Sigmoid colon (tissue), 4 donors: ENCODE data around the gene CDHR5.

Experiments
- CTCF ChIP-seq, 4 experiments: fragments of 450-650 bp in 3 of 4; fragments of 200-600 bp in 1 of 4; IDR thresholded peaks; one replicate each; pipeline ENCODE4 v1.5.1; 2016 to 2019; ENCODE audit warnings: antibody characterized with exemption in 4 of 4, mild to moderate bottlenecking in 3 of 4, moderate library complexity in 2 of 4
- EP300 ChIP-seq, 4 donors: sonication (generic); formaldehyde crosslinking; IDR thresholded peaks; one replicate each; pipeline ENCODE4 v1.6.1; 2017; ENCODE audit warnings: antibody characterized with exemption in 4 of 4
- POLR2A ChIP-seq, 2 donors: fragments of 450-650 bp; IDR thresholded peaks; one replicate each; pipeline ENCODE4 v1.6.1; 2016; ENCODE audit warnings: antibody characterized with exemption in 2 of 2, mild to moderate bottlenecking in 2 of 2, moderate library complexity in 2 of 2
- POLR2AphosphoS5 ChIP-seq, 4 donors: sonication (generic); formaldehyde crosslinking; IDR thresholded peaks; one replicate each; pipeline ENCODE4 v1.6.1; 2017; ENCODE audit warnings: antibody characterized with exemption in 4 of 4

GRCh38 chr11:567629-568292 lies 57.0 kb downstream of the CDHR5 start:
- TF ChIP-seq POLR2AphosphoS5 (IDR thresholded peaks at IDR 0.05) (no peak), CTCF (IDR thresholded peaks at IDR 0.05) (no peak), POLR2A (IDR thresholded peaks at IDR 0.05) (no peak), EP300 (IDR thresholded peaks at IDR 0.05) (no peak)
